Measurements from ENCODE around the gene CDK6.

DNA sequence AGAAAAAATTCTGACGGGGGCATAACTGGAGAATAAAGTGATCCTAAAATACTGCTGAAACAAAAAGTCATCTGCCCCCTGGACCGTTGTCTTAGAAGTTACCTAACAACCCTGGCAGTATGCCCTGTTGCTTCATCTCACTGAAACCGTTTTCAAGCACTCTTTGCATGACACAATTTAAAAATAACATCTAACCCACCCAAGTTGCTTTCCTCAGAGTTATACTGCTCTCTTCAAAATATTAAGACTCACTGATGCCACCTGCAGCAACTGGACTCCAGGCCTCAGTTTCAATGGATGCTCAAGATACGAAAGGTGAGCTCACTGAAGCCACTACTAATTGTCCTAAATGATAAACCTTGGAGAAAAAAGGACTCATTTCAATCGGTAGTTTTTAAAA is 57.4 kb downstream of the CDK6 start:
- TF ChIP-seq, protein P1, sequence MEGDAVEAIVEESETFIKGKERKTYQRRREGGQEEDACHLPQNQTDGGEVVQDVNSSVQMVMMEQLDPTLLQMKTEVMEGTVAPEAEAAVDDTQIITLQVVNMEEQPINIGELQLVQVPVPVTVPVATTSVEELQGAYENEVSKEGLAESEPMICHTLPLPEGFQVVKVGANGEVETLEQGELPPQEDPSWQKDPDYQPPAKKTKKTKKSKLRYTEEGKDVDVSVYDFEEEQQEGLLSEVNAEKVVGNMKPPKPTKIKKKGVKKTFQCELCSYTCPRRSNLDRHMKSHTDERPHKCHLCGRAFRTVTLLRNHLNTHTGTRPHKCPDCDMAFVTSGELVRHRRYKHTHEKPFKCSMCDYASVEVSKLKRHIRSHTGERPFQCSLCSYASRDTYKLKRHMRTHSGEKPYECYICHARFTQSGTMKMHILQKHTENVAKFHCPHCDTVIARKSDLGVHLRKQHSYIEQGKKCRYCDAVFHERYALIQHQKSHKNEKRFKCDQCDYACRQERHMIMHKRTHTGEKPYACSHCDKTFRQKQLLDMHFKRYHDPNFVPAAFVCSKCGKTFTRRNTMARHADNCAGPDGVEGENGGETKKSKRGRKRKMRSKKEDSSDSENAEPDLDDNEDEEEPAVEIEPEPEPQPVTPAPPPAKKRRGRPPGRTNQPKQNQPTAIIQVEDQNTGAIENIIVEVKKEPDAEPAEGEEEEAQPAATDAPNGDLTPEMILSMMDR (IDR thresholded peaks at IDR 0.05; ENCODE audit: low read depth, low read length, missing input control), result no peak
- TF ChIP-seq, protein P2, sequence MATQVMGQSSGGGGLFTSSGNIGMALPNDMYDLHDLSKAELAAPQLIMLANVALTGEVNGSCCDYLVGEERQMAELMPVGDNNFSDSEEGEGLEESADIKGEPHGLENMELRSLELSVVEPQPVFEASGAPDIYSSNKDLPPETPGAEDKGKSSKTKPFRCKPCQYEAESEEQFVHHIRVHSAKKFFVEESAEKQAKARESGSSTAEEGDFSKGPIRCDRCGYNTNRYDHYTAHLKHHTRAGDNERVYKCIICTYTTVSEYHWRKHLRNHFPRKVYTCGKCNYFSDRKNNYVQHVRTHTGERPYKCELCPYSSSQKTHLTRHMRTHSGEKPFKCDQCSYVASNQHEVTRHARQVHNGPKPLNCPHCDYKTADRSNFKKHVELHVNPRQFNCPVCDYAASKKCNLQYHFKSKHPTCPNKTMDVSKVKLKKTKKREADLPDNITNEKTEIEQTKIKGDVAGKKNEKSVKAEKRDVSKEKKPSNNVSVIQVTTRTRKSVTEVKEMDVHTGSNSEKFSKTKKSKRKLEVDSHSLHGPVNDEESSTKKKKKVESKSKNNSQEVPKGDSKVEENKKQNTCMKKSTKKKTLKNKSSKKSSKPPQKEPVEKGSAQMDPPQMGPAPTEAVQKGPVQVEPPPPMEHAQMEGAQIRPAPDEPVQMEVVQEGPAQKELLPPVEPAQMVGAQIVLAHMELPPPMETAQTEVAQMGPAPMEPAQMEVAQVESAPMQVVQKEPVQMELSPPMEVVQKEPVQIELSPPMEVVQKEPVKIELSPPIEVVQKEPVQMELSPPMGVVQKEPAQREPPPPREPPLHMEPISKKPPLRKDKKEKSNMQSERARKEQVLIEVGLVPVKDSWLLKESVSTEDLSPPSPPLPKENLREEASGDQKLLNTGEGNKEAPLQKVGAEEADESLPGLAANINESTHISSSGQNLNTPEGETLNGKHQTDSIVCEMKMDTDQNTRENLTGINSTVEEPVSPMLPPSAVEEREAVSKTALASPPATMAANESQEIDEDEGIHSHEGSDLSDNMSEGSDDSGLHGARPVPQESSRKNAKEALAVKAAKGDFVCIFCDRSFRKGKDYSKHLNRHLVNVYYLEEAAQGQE (IDR thresholded peaks at IDR 0.05), result no peak
- TF ChIP-seq EGR1 (IDR thresholded peaks at IDR 0.05; ENCODE audit: low read depth in 2 of 2) (no peak), YY1 (IDR thresholded peaks at IDR 0.05) (no peak), FOXA2 (IDR thresholded peaks at IDR 0.05) (no peak), FOXA1 (IDR thresholded peaks at IDR 0.05) (no peak)

Measured in liver (tissue), 3 donors.